Erythroblast (primary cell): Measurements from ENCODE around the gene CLCN2.

Source experiments
- GATA1 ChIP-seq: IDR thresholded peaks from 2 replicates; pipeline ENCODE4 v1.6.1; 2011; ENCODE audit warnings: low read depth, mild to moderate bottlenecking, control low read depth, low read length, moderate library complexity
- POLR2A ChIP-seq: IDR thresholded peaks from 2 replicates; pipeline ENCODE4 v1.6.1; 2011; ENCODE audit warnings: mild to moderate bottlenecking, low read length

DNA sequence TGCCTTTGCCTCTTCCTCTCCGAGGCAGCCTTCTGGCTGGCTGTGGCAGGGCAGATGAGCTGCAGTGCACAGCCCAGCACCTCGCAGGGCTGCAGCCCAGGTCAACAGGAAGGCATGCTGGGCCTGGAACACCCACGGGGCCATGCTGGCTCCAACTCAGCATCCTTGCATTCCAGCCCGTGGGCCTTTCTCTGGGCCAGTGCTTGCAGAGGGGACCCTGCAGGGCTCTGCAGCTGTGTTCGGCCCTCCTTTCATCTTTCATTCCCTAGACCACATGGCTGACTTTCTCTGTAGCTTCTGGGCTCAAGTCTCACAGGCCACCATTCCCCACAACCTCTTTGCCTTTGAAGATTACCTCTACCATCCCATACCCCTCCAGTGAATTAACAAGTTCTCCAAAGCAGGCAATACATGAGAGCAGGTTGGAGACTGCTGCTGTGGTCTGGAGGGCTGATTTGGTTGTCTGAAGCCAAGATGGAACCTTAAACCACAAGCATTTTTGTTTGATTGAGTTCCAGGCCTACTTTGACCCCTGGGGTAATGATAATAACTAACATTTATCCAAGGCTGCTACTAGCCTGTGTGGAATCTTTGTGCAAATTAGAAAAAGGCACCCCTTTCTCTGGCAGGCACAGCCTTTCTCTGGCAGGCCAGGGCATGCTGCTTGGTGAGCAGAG lies 18.1 kb downstream of the CLCN2 start:
- TF ChIP-seq POLR2A = peak; percentile 14
- no peak for TF ChIP-seq GATA1
